Cerebellar nuclear complex (tissue), 1 donor: ENCODE data around the gene DIP2C.
"Not testable (repeated sequence)": the region's sequence is repeated elsewhere in the genome, so short reads cannot be mapped to it uniquely, and the experiment has no call there.

ENCODE experiments used
- DNase-seq, 2 experiments: peaks; one replicate each; lab custom pipeline; 2025; lab: John Stamatoyannopoulos, UW

The DIP2C gene

DNA sequence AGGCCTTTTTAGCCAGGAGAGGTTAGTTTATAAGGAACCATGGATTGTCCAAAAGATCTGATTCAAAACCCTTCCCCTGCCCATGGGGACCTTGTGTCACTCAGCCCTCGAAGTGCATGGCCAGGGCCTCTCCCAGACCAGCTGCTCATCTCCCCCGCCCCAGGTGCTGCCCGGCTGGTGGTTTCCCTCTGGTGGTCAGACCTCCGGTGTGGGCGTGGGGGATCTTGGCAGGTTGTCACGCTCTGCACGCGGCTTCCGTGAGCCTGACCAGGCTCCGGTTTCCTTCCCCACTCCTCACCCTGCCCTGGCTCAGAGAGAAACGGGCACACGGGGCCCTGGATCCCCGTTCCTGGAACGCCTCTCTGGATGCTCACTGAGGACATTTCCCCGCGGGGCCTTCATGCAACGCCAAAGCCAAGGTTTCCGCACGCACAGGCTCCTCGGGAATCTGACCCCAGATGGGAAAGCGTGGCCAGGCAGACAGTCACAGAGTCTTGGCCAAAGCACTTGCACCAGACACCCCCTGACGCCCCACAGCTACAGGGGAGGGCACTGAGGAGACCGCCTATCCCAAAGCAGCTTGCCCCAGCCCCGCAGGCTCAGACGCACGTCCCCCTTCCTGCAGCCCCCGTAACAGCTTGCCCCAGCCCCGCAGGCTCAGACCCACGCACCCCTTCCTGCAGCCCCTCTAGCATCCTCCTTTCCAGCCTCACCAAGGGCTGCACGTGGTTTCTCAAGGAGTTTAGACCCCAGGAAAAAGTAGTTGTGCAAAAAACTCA lies 7.8 kb upstream of the DIP2C start:
- no peak for DNase-seq

DNA sequence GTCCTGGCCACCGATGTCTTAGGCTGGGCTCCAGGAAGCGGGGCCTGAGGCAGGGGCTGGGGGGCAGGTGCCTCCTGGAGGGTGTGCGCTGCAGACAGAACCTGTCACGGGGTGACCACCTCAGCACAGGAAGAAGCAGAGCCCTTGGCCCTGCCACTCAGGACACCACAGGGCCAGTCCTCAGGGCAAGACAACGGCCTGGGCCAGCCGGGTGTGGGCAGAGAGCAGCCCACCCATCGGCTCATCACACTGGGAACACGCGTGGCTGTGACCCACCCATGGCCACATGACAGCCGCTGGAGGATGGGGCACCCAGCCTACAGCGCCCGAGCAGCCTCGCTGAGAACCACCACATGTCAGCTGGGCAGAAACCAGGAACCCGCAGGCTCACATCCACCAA lies 5.9 kb upstream of the DIP2C start:
- DNase-seq = no peak

DNA sequence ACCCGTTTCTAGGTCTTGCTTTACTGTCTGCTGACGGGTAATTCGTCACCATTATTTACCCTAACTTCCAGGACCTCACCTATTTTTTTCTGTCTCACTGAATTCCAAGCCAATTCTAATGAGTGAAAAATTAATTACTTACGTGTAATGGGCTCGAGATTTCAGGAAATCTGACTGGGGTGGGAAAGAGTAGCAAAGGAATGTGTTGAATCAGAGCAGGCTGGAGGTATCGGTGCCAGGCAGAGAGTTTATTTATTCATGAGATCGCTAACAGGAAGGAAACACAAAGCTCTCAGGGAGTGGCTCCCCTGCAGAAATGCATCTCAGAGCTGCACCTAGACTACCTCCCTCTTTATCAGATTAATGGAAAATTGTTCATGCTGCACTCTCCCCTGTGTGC lies 4.0 kb upstream of the DIP2C start:
- DNase-seq = no peak

DNA sequence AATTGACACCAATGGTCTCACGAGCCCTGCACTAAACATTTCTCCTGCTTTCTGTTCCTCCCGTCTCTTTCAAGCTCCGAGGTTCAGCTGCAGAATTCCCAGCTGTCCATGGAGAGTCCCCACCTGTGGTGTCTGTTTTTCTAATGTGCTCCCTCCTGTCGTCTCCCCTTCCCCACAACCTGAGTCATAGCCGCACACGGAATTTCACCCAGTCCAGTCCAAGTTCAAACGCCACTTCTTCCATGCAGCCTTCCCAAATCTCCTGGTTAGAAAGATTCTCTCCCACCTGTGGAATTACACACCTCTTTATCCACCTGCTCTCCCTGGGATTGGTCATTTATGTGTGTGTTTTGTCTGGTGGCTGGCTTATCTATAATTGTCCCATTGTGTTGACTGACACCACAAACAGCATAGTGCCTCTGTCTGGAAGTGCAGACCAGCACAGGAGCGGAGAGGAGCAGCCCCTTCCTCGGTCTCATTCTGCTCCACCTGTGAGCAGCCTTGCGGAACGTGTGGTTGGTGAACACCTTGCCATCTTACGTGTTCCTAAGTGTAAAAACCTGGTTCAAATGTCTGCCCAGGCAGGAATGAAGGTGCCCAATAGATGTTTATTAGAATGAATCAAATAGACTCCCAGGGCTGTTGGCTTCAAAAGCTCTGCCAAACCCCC lies 3.3 kb upstream of the DIP2C start:
- DNase-seq = no peak

DNA sequence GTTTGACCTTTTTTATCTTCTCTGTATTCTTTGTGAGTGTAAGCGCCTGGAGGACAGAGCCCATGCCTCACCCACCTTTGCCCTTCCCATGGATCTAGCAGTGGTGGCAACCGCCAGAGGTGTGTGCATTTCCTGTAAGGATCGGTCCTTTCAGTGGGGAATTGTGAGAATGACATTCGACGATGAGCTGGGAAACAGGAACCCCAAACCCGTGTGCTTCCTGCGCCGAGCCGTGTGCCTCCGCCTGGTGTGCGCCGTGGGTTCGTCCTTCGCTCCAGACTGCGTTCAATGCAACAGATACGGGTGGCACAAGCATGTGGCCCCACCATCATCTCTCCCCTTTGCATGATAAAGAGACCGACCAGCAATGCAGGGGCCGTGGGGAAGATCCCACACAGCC lies 1.7 kb upstream of the DIP2C start:
- DNase-seq = no peak

DNA sequence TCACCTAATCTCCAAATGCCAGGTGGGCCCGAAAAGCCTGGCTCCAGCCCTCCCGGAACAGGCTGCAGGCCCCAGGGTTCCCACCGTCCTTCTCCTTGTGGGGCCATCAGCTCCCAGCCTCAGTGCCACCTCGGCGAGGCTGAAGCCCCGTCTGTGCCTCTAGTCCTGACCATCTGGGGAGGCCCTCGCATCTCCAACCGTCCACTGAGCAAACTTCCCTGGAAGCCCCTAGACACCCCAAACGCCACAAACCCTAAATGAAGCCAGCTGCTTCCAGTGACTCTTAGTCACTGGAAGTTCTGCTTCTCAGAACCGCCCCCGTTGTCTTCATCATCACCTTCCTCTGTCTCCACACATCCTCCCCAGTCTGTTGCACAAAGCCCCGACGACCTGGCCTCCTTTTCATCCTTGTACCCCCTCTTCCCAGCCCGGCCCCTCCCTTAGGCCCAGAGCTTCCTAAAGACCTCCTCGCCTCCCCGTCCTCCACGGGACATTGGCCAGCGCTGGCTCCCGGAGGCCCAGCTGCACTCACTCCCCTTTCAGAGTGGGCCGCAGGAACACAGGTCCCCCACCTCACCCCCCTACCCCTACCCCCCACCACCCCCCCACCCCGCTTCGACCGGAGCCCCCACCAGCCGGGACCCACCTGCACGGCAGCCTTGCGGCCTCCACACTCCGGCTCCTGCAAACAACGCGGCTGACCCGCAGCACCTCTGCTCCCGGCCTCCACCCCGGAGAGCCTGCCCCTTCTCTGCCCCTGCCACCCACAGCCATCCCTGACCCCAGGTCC lies 1.1 kb upstream of the DIP2C start:
- no peak for DNase-seq

DNA sequence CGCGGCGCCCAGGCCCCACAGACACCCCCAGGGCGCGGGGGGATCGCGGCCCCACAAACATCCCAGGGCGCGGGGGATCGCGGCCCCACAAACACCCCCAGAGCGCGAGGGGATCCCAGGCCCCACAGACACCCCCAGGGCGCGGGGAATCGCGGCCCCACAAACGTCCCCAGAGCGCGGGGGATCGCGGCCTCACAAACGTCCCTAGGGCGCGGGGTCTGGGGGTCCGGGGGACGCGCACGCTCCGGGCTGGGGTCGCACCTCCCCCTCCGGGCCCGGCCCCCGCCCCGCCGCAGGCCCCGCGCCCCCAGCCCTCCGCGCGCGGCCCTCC lies 382 bp downstream of the DIP2C start:
- DNase-seq = no peak

DNA sequence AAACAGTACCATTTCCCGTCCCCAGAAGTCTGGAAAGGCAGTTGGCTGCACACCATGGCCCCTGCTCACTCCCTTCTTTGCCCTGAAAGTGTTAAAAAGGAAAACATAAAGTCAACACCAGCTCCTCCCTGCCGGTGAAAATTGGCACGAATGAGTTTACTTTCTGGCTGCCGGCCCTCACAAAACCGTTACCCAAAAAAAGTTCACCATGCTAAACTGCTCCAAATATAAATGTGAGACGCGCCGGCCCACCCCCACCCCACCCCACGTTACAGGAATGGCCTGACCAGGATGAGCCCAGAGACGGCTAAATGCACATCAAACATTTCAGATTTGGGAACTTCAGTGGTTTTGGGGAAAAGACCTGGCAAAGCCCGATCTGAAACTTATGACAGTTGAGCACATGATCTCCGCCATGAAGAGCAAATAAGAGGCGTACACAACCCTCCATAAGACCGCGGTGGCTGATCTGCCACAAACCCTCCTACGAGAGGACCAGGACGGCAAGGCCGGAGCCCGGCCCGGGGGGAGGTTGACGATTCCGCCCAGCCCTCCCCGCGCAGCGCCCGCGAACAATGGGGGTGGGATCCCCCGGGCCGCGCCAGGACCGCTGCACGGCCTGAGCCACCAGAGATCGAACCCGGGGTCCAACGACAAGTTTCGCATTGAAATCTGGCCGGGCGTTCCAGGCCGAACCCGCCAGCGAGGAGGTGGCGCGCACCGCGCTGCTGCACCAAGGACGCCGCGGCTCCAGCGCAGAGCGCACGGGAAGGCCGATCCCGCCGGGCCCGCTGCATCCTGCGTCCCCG lies 952 bp downstream of the DIP2C start:
- no peak for DNase-seq

DNA sequence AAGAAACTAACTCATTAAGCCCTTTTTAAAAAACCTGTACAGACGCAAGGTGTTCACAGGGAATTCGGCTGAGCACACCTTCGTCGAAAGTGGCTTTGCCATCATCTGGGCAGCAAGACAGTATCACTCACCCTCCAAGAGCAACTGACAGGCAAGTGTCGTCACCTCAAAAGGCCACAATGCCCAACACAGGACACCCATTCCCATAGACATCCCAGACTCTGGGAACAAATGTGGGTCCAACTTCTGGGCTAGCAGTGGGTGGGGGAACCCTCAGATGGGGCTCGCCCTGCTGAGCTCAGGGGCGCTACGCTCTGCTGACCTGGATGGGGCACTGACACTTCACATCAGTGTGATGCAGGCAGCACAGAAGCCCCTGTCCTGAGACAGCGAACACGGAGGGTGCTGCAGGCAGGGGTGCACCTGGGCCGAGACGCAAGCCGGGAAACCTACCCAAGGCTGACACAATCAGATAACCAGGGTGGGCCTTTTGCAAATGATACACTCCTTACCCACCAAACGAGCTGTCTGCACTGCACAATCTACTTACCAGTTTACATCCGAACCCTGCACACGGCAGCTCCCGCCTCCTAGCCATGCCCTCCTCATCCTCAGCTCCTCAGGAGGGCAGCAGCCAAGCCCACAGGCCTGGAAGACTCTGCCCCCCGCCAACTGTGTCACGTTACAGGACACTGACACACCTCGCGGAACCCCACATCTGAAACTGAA lies 1.7 kb downstream of the DIP2C start:
- DNase-seq = no peak

DNA sequence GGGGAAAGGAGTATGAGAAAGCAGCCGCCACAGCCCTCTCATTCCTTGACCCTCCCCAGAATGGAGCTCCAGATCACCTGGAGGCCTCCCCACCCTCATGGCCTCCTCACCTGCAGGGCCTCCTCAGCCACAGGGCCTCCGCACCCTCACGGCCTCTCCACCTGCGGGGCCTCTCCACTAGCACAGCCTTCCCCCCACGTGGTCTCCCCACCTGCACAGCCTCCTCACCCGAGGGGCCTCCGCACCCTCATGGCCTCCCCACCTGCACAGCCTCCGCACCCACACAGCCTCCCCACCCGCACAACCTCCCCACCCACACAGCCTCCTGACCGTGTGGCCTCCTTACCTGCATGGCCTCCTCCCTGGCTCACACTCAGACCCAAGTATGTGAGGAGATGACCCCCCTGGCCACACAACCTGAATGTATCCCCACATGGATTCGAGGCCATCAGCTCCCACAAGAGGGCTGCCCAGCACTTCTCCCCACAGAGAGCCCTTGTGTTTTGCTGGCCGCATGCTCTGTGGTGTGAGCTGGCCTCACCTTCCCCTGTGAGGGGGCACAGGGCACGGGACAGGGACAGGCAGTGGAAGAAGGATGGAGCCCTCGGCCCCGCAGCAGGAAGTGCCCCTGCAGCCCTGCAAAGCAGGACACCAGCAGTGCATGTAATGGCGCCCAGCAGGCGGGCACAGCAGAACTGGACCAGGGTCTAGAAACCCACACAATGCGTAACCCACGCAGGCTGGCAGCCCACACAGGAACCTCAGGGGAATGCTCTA lies 3.1 kb downstream of the DIP2C start:
- no peak for DNase-seq

DNA sequence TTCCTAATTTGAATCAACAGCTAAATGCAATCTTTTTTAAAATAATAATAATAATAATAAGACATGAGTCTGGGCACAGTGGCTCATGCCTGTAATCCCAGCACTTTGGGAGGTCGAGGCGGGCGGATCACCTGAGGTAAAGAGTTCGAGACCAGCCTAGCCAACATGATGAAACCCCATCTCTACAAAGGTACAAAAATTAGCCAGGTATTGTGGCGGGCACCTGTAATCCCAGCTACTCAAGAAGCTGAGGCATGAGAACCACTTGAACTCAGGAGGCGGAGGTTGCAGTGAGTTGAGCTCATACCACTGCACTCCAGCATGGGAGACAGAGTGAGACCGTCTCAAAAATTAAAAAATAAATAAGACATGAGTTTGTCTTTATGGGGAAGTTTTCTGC lies 3.9 kb downstream of the DIP2C start:
- no peak for DNase-seq

DNA sequence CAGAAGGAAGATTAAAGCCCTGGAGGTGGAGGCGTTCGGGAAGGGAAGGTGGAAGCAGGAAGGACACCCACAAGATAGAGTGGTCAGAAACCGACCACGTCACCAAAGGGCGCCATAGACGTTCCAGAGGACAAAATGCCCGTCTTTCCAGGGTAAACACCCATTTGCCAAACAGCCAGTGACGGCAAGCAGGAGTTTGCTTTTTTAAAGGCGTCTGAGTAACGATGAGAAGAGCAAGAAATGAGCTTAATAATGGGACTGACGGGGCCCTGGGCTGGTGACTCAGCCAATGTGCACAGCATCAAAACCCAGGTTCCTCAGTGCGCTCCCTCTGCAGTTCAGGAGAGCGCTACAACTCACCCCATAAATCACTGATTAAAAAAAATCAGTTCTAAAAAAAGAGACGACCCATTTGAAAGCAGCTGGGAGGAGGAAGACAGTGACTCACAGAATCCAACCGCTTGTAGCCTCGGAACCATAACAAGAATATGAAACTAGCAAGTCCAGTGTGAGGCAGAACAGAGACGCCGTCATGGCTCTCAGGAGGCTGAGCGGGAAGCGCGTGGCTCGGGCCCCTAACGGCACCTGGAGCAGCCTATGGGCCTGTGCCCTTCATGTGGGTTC lies 5.9 kb downstream of the DIP2C start:
- no peak for DNase-seq

DNA sequence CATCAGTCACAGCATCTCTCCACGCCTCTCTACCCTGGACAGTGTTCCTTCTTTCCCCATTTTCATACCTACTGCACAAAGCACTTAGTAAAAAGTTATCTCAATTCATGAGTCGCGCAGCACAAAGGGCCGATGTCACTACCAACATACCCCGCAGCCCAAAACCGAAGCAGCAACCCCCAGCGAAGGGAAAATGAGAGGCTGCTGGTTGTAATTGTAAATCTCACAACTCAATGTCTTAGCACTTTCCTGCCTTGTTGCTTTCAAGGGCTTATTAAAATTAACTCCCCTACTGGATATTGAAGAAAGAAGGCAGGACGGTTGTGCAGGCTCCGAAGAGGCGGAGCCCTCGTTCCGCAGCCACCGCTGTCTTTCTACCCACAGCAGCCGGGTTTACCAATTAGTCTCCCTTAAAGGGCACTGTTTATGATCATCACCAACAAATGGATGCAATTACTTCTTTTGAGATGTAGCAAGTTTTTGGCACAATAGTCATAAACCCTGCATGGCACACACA lies 6.5 kb downstream of the DIP2C start:
- no peak for DNase-seq

DNA sequence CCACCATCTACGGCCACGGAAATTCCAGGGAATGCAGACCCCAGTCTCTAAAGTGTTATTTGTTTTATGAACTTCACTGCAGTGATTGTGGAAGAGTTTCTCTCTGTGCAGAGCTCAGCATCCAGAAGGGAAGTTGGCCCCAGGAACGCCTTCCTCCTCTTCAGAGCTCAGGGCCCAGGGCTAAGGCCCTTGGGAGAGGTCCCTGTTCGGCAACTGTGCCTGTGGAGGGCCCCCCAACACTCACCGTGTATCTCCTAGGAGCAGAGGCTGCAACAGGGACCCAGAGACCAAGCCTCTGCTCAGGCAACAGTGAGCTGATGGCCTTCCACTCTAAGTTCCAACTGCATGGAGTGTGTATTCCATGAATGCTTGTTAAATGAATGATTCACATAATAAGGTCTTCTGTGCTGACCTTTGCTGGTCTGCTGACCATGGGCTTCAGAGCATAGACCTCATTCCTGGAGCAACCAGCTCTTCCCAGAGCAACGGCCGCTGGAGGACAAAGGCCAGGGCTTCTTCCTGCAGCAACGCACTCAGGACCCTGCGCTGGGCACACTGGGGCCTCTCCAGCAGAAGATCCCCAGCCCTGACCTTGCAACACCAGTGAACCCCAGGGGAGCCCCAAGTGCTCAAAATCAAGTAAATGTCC lies 7.7 kb downstream of the DIP2C start:
- no peak for DNase-seq

DNA sequence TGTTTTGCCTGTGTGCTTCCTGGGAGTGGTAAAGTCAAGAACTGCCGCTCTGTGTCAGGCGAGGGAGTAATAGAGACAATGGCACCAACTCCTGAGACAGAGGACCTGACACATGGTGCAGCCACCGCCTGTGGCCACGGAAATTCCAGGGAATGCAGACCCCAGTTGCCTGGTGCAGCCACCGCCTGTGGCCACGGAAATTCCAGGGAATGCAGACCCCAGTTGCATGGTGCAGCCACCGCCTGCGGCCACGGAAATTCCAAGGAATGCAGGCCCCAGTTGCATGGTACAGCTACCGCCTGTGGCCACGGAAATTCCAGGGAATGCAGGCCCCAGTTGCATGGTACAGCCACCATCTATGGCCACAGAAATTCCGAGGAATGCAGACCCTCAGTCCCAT lies 8.7 kb downstream of the DIP2C start:
- no peak for DNase-seq

DNA sequence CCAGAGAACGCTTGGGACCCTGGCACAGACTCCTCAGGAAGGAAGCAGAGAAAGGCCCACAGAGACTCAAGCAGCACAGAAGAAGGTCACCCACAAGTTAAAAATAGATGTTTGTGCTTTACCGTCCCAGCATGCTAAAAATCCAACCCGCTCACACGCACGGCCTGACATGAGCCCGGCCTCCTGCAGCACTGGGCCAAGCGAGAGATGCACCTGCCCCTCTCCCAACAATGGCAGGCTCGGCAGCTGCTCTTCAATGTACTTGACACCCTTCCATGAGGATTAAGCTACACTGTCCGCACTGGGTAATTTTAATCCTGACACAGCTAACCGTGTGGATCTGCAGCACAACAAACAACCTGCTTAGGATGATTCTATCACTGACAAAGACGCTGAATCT lies 9.3 kb downstream of the DIP2C start:
- no peak for DNase-seq

DNA sequence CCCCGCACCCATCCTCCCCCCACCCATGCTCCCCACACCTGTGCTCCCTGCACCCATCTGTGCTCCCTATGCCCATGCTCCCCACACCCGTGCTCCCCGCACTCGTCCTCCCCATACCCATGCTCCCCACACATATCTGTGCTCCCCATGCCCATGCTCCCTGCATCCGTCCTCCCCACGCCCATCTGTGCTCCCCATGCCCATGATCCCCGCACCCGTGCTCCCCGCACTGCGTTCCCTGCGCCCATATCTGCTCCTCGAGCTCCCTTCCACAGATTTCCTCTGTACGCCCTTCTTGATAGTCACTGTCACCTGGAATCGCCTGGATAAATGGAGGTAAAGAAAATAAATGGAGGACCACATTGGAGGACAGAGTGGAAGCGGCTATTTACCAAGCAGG lies 9.9 kb downstream of the DIP2C start:
- no peak for DNase-seq

DNA sequence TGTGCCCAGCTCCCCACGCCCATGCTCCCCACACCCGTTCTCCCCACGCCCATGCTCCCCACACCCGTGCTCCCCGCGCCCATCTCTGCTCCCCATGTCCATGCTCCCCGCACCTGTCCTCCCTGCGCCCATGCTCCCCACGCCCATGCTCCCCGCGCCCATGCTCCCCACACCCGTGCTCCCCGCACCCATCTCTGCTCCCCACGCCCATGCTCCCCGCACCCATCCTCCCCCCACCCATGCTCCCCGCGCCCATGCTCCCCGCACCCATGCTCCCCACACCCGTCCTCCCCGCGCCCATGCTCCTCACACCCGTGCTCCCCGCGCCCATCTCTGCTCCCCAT lies 10.8 kb downstream of the DIP2C start:
- DNase-seq = not testable (repeated sequence)

DNA sequence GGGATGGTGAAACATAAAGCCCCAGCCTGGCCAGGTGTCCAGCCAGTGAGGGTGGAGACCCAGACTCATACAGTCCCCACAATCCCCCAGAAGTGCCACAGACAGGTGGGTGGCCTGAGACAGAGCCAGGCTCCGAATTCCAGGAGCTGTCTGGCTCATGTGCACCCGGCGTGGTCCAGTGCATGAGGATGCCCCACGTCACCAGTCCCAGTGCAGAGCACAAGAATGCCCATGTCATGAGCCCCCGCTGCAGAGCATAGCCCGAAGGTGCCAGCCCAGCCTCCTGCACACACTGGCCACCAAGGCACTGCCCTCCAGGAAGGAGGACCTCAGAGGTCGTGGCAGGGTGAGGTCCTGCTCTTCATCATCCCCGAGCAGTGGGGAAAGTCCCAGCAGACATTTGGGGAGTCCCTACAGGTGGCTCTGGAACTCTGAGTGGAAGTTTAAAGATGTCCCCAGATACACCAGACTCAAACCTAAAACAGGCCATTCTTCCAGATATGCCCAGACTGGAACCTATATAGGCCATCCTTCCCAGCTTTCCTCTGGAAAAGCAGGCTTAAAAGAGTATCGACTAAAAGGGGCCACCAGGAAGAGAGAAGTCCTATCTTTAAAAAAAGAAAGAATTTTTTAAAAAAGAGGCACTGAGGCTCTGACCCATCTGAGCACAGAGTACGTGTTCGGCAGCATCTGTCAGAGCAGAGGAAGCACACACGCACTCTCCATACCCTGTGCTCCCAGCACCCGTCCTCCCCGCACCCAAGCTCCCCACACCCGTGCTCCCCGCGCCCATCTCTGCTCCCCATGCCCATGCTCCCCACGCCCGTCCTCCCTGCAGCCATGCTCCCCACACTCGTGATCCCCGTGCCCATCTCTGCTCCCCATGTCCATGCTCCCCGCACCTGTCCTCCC lies 11.5 kb downstream of the DIP2C start:
- DNase-seq = no peak
